ENCODE results near the gene SKI. TPM values are rescaled to one million over a fixed set of nuclear protein-coding genes. Genes with fewer than 3 reads are reported as not detected.
"Not testable (repeated sequence)": the region's sequence is repeated elsewhere in the genome, so short reads cannot be mapped to it uniquely, and the experiment has no call there.

SKI gene
- total and polyA plus RNA-seq, 7 donors, result 7.7 to 32.1 (median 21.4) TPM

- no peaks in the 10 kb centered on the region for H3K9me3 ChIP-seq
- H3K27ac ChIP-seq, result no peak overlapping the region
- no peak for TF ChIP-seq CTCF (IDR thresholded peaks at IDR 0.05)
- H3K4me3 ChIP-seq, result no peak overlapping the region
- ATAC-seq (no peak), DNase-seq (no peak)
- 42 to 61% (median 44%) methylated on average over 11 of the region's 11 CpGs for WGBS, 3 donors
- intact Hi-C loops (cut with DNase I), result no loop called here
- H3K27me3 ChIP-seq (ENCODE audit: insufficient read depth in 3 of 3, low read length in 2 of 3), result peaks cover 0 to 6% (median 2%) of the 10 kb centered on the region in 3 donors
- H3K36me3 ChIP-seq (ENCODE audit: insufficient read depth in 1 of 2, low read depth in 1 of 2), result no peaks in the 10 kb centered on the region
- H3K4me1 ChIP-seq, result peaks cover 8% of the 10 kb centered on the region
Observed at GRCh38 chr1:2331200-2331544, 103.1 kb downstream of the SKI start.

DNA sequence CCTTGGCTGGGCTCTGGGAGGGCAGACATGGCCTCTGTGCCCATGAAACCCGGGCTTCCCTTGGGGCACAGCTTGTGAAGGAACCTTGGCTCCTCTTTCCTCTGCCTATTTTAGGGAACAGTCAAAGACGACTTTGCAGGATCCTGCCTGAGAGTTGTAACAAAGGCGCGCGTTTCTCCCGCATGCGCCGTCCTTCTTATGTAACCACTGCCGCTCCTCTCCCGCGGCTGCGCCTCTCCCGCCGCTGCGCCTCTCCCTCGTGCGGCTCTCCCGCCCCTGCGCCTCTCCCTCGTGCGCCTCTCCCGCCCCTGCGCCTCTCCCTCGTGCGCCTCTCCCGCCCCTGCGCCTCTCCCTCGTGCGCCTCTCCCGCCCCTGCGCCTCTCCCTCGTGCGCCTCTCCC is 103.5 kb downstream of the SKI start:
- H3K4me1 ChIP-seq; H3K4me3 ChIP-seq; H3K36me3 ChIP-seq (ENCODE audit: insufficient read depth in 1 of 2, low read depth in 1 of 2); ATAC-seq; DNase-seq; H3K27ac ChIP-seq; intact Hi-C loops (cut with DNase I); H3K27me3 ChIP-seq (ENCODE audit: insufficient read depth in 3 of 3, low read length in 2 of 3); H3K9me3 ChIP-seq: not testable (repeated sequence)
- 90 to 92% (median 91%) methylated on average over 10 to 26 of the region's 33 CpGs for WGBS, 3 donors

DNA sequence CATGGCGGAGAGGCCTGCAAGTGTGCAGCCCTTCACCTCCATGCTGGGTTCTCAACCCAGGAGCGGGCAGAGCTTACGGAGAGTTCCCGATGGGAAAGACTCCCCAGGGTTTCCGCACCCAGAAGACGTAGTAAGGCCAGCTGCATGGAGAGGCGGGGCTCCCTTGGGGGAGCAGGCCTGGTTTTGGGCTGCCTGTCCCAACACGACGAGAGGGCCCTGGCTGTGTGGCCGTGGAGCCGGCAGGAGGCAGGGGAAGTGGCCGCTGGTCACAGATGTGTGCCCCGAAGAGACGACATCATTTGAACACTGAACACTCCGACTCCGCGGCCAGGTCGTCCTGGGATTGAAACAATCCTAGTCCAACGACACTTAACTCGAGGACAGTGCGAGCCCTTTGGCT is 106.2 kb downstream of the SKI start:
- no peak overlapping the region for H3K4me3 ChIP-seq
- H3K27ac ChIP-seq, result no peak overlapping the region
- intact Hi-C loops (cut with DNase I), result no loop called here
- no peak for DNase-seq
- no peak for ATAC-seq
- no peaks in the 10 kb centered on the region for H3K36me3 ChIP-seq (ENCODE audit: insufficient read depth in 1 of 2, low read depth in 1 of 2)
- WGBS, 3 donors, result 89 to 93% (median 93%) methylated on average over 21 of the region's 21 CpGs
- peaks cover 0 to 7% (median 6%) of the 10 kb centered on the region in 3 donors for H3K27me3 ChIP-seq (ENCODE audit: insufficient read depth in 3 of 3, low read length in 2 of 3)
- TF ChIP-seq CTCF (IDR thresholded peaks at IDR 0.05), result no peak
- H3K9me3 ChIP-seq, result no peaks in the 10 kb centered on the region
- H3K4me1 ChIP-seq, result peaks cover 8% of the 10 kb centered on the region

- H3K9me3 ChIP-seq, result no peaks in the 10 kb centered on the region
- intact Hi-C loops (cut with DNase I), result no loop called here
- DNase-seq (no peak), ATAC-seq (no peak)
- WGBS, 3 donors, result 68 to 76% (median 74%) methylated on average over 33 of the region's 33 CpGs
- H3K4me1 ChIP-seq, result peaks cover 8% of the 10 kb centered on the region
- H3K27ac ChIP-seq, result no peak overlapping the region
- no peak for TF ChIP-seq CTCF (IDR thresholded peaks at IDR 0.05)
- H3K4me3 ChIP-seq, result no peak overlapping the region
- no peaks in the 10 kb centered on the region for H3K36me3 ChIP-seq (ENCODE audit: insufficient read depth in 1 of 2, low read depth in 1 of 2)
- peaks cover 0 to 7% (median 6%) of the 10 kb centered on the region in 3 donors for H3K27me3 ChIP-seq (ENCODE audit: insufficient read depth in 3 of 3, low read length in 2 of 3)
Observed at GRCh38 chr1:2334883-2335534, 106.9 kb downstream of the SKI start.

DNA sequence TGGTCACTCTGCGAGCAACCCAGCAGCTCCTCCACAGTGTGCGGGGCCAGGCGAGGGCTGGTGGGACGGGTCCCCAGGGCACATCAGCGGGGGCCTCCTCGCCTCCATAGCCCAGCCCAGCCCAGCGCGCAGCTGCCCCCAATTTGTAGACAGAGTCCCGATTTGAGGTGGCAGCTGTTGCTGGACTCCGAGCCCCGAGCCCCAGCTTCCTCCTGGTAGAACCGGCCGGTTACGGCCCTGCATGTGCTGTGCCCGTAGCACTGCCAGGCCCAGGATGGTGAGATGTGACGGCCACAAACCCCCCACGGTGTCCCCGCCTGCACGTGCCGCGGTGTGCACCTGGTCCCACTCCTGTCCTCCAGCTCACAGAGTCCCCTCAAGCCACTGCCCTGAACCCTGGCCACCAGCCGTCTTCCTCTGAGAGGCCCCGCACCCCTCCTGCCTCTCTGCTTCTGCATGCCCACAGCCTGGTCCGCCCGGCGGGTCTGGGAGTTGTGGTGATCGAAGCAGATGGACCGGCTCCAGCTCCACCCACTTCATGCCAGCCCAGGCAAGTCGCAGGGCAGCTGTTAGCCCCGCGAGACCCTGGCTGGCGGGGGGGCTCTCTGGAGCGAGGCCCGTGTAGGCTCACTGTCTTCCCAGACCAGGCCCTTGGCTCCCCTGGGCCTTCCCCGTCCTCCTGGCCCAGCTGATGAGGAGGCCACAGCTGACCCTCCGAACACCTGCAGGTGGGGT is 107.8 kb downstream of the SKI start:
- Histone ChIP-seq H3K4me1 (peaks cover 1% of the 10 kb centered on the region), H3K27ac (no peak overlapping the region), H3K27me3 (ENCODE audit: insufficient read depth in 3 of 3, low read length in 2 of 3) (peaks cover 0 to 7% (median 6%) of the 10 kb centered on the region in 3 donors), H3K4me3 (no peak overlapping the region), H3K36me3 (ENCODE audit: insufficient read depth in 1 of 2, low read depth in 1 of 2) (no peaks in the 10 kb centered on the region), H3K9me3 (no peaks in the 10 kb centered on the region)
- TF ChIP-seq CTCF (IDR thresholded peaks at IDR 0.05), result no peak
- ATAC-seq (no peak), DNase-seq (no peak)
- 41 to 64% (median 46%) methylated on average over 29 to 36 of the region's 36 CpGs for WGBS, 3 donors
- intact Hi-C loops (cut with DNase I), result no loop called here
